PFSK-1 (cell line): Measurements from ENCODE around the gene HS6ST1.

Experiments used
- FOXP2 ChIP-seq: optimal IDR thresholded peaks from 2 replicates; pipeline ENCODE3; 2011; ENCODE audit warnings: borderline replicate concordance, control low read depth, inconsistent platforms; ENCODE audit not compliant: insufficient read depth; ENCODE audit errors: extremely low read length, extremely low read depth
- POLR2AphosphoS5 ChIP-seq: IDR thresholded peaks from 2 replicates; pipeline ENCODE4 v1.6.1; 2012; ENCODE audit warnings: low read depth, mild to moderate bottlenecking, control low read depth, low read length, moderate library complexity
- REST ChIP-seq, 2 experiments: IDR thresholded peaks; 2 replicates each; pipeline versions ENCODE4 v1.6.1 to v1.8.0; 2011 to 2012; ENCODE audit warnings: low read depth in 2 of 2, low read length in 2 of 2, control low read depth in 1 of 2, inconsistent platforms in 1 of 2, mild to moderate bottlenecking in 1 of 2, moderate library complexity in 1 of 2; ENCODE audit not compliant: insufficient read depth in 1 of 2
- SIN3A ChIP-seq: IDR thresholded peaks from 2 replicates; pipeline ENCODE4 v1.6.1; 2012; ENCODE audit warnings: mild to moderate bottlenecking, low read length, moderate library complexity, borderline replicate concordance; ENCODE audit not compliant: insufficient read depth
- TAF1 ChIP-seq: IDR thresholded peaks from 2 replicates; pipeline ENCODE4 v1.6.1; 2012; ENCODE audit warnings: low read length, control low read depth, borderline replicate concordance; ENCODE audit not compliant: insufficient read depth

HS6ST1 gene

GRCh38 chr2:128282976-128283810 lies 35.5 kb downstream of the HS6ST1 start:
- TF ChIP-seq POLR2AphosphoS5: no peak

GRCh38 chr2:128282246-128282975 lies 36.3 kb downstream of the HS6ST1 start:
- TF ChIP-seq REST (IDR thresholded peaks at IDR 0.05; ENCODE audit: insufficient read depth in 1 of 2, low read depth in 2 of 2, low read length in 2 of 2) (no peak), TAF1 (no peak), FOXP2 (no peak), POLR2AphosphoS5 (no peak)

- TF ChIP-seq TAF1 (no peak), POLR2AphosphoS5 (no peak), SIN3A (no peak), FOXP2 (no peak), REST (IDR thresholded peaks at IDR 0.05; ENCODE audit: insufficient read depth in 1 of 2, low read depth in 2 of 2, low read length in 2 of 2) (no peak)
Observed at GRCh38 chr2:128281852-128282245, 36.8 kb downstream of the HS6ST1 start.

- TF ChIP-seq REST (IDR thresholded peaks at IDR 0.05; ENCODE audit: insufficient read depth in 1 of 2, low read depth in 2 of 2, low read length in 2 of 2): no peak
- TF ChIP-seq TAF1: no peak
- TF ChIP-seq POLR2AphosphoS5: no peak
Observed at GRCh38 chr2:128280901-128281321, 37.8 kb downstream of the HS6ST1 start.

- TF ChIP-seq TAF1: no peak
- TF ChIP-seq SIN3A: no peak
- TF ChIP-seq POLR2AphosphoS5: no peak
- no peak for TF ChIP-seq FOXP2
- no peak for TF ChIP-seq REST (IDR thresholded peaks at IDR 0.05; ENCODE audit: insufficient read depth in 1 of 2, low read depth in 2 of 2, low read length in 2 of 2)
Observed at GRCh38 chr2:128280158-128280871, 38.4 kb downstream of the HS6ST1 start.
